Stimulated activated CD8-positive, alpha-beta memory T cell treated with anti-CD3 and anti-CD28 coated beads, Interleukin-4, amount 100 ng/mL, for 24 hours (primary cell): Measurements from ENCODE around the gene GABBR2.
"Not testable (repeated sequence)": the region's sequence is repeated elsewhere in the genome, so short reads cannot be mapped to it uniquely, and the experiment has no call there.

Experiments
- DNase-seq: peaks from one replicate; pipeline ENCODE4 v3.0.0-alpha.2; 2020; ENCODE audit warnings: low read depth

The GABBR2 gene

GRCh38 chr9:98289614-98290201 is 419.0 kb downstream of the GABBR2 start:
- no peak for DNase-seq

GRCh38 chr9:98288881-98289280 is 419.9 kb downstream of the GABBR2 start:
- DNase-seq, result no peak

GRCh38 chr9:98287384-98287783 is 421.4 kb downstream of the GABBR2 start:
- DNase-seq, result no peak

GRCh38 chr9:98285446-98285845 is 423.3 kb downstream of the GABBR2 start:
- DNase-seq, result no peak

GRCh38 chr9:98284754-98285153 is 424.0 kb downstream of the GABBR2 start:
- DNase-seq, result no peak

GRCh38 chr9:98283143-98283542 is 425.6 kb downstream of the GABBR2 start:
- DNase-seq, result not testable (repeated sequence)

- DNase-seq, result no peak
Observed at GRCh38 chr9:98281281-98281680, 427.5 kb downstream of the GABBR2 start.

- DNase-seq, result no peak
Observed at GRCh38 chr9:98280574-98280973, 428.2 kb downstream of the GABBR2 start.

GRCh38 chr9:98280162-98280561 is 428.6 kb downstream of the GABBR2 start:
- DNase-seq, result no peak

- no peak for DNase-seq
Observed at GRCh38 chr9:98276907-98277469, 431.7 kb downstream of the GABBR2 start.

GRCh38 chr9:98275159-98275558 is 433.6 kb downstream of the GABBR2 start:
- no peak for DNase-seq

GRCh38 chr9:98272083-98272482 is 436.7 kb downstream of the GABBR2 start:
- DNase-seq, result no peak

GRCh38 chr9:98271479-98271878 is 437.3 kb downstream of the GABBR2 start:
- no peak for DNase-seq

- DNase-seq, result not testable (repeated sequence)
Observed at GRCh38 chr9:98270284-98270683, 438.5 kb downstream of the GABBR2 start.

- DNase-seq, result not testable (repeated sequence)
Observed at GRCh38 chr9:98269652-98270051, 439.1 kb downstream of the GABBR2 start.

- not testable (repeated sequence) for DNase-seq
Observed at GRCh38 chr9:98267556-98267955, 441.2 kb downstream of the GABBR2 start.

GRCh38 chr9:98264516-98264915 is 444.2 kb downstream of the GABBR2 start:
- DNase-seq, result no peak

- peak; percentile 68 for DNase-seq
Observed at GRCh38 chr9:98263482-98264357, 445.0 kb downstream of the GABBR2 start.

GRCh38 chr9:98263080-98263479 is 445.7 kb downstream of the GABBR2 start:
- no peak for DNase-seq

GRCh38 chr9:98262056-98262455 is 446.7 kb downstream of the GABBR2 start:
- no peak for DNase-seq

- no peak for DNase-seq
Observed at GRCh38 chr9:98260635-98261034, 448.1 kb downstream of the GABBR2 start.

- no peak for DNase-seq
Observed at GRCh38 chr9:98259791-98260190, 448.9 kb downstream of the GABBR2 start.

- DNase-seq, result no peak
Observed at GRCh38 chr9:98256756-98257155, 452.0 kb downstream of the GABBR2 start.
